IPS DF 6.9 (cell line): Measurements from ENCODE around the gene ZIC4.

Source experiments
- DNase-seq: peaks from one replicate; pipeline ENCODE4 v3.0.0-alpha.2; 2013; ENCODE audit warnings: low read depth, low spot score
- H3K27ac ChIP-seq: one replicate; pipeline ENCODE4 v1.5.1; 2013; ENCODE audit warnings: low read length, control low read depth
- H3K27me3 ChIP-seq: 2 replicates; pipeline ENCODE4 v1.6.1; 2013; ENCODE audit warnings: mild to moderate bottlenecking, low read length; ENCODE audit not compliant: control insufficient read depth, insufficient read depth
- H3K36me3 ChIP-seq: 2 replicates; pipeline ENCODE4 v1.6.1; 2013; ENCODE audit warnings: low read length; ENCODE audit not compliant: control insufficient read depth, insufficient read depth
- H3K4me1 ChIP-seq: 2 replicates; pipeline ENCODE4 v1.6.1; 2013; ENCODE audit warnings: low read length; ENCODE audit not compliant: control insufficient read depth, insufficient read depth
- H3K4me3 ChIP-seq: 2 replicates; pipeline ENCODE4 v1.5.1; 2013; ENCODE audit warnings: mild to moderate bottlenecking, low read length
- H3K9me3 ChIP-seq: 2 replicates; pipeline ENCODE4 v1.6.1; 2013; ENCODE audit warnings: low read length, inconsistent platforms; ENCODE audit not compliant: control insufficient read depth, insufficient read depth
- WGBS: extraction: QIAGEN DNeasy Blood & Tissue Kit; methylation state at CpG from one replicate; pipeline ENCODE4 v1.1.7; 2013; ENCODE audit warnings: mixed read lengths, missing lambda C conversion rate; ENCODE audit not compliant: insufficient read length, insufficient coverage; 5-methylcytosine and 5-hydroxymethylcytosine counted together

Gene ZIC4

DNA sequence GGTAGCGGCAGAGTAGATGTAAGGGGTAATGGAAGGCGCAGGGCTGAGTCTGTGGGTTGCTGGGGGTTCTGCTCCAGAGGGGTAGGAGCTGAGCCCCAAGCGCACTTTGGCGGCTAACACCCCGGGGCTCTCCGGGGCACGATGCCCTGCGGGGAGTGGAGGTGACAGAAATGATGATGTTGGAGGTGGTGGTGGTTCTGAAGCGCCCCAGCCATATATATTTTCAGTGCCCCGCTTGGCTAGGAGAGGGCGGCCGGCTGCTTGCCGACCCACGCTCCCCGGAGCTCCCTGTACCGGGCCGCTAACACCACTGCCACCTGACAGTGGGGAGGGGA, 9.7 kb downstream of the ZIC4 start:
- no peak overlapping the region; the same call in 1 of the 2 replicates for H3K4me3 ChIP-seq
- no CpG with 5 or more reads among the region's 17 CpGs for WGBS
- DNase-seq = no peak
- no peaks in the 10 kb centered on the region for H3K9me3 ChIP-seq
- no peaks in the 10 kb centered on the region for H3K36me3 ChIP-seq
- H3K27me3 ChIP-seq = peaks cover 51% of the 10 kb centered on the region
- H3K4me1 ChIP-seq = peaks cover 16% of the 10 kb centered on the region
- no peak overlapping the region for H3K27ac ChIP-seq

DNA sequence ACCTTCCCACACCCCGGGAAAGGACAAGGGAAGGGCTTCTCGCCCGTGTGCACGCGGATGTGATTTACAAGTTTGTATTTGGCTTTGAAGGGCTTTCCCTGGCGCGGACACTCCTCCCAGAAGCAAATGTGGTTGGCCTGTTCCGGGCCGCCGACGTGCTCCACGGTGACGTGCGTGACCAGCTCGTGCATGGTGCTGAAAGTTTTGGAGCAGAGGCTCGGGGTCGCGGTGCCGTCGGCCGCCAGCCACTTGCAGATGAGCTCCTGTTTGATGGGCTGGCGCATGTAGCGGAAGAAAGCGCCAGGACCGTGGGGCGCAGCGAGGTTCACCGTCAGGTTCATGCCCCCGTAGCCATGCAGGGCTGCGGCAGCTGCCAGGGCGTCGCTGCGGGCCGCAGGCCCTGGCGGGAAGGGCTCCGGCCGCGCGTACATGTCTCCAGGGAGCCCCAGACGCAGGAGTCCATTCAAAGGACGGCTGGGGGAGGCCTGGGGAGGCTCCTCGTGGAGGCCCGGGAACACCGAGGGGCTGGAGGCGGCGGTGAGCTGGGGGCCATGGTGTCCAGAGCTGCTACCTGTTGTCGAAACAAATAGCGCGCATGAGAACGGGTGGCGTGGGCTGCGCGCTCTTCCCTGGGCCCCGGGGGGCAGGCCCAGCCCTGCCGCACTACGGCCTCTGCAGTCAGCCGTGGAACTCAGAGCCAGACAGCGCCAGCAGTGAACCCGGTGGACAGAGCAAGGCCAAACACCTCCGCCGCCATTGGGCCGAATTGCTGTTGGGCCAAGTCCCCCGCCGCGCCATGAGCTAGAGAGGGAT, 10.2 kb downstream of the ZIC4 start:
- DNase-seq = no peak

DNA sequence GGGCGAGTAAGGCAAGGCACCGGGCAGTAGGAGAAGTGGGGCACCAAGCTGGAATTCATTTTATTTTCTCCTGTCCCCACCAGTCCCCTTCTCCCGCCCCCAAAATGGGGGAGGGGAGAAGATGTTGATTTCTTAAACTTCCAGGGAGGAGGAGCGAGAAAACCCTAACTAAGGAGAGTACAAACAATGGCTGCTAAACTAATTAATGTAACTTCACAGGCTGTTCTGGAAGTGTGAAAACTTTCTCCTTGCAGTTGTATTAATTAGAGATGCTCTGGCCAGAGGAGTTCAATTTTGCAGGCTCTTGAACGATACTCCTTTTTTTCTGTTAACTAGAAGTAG, 11.5 kb downstream of the ZIC4 start:
- Histone ChIP-seq H3K4me1 (peaks cover 20% of the 10 kb centered on the region), H3K4me3 (no peak overlapping the region), H3K36me3 (no peaks in the 10 kb centered on the region), H3K27me3 (peaks cover 69% of the 10 kb centered on the region), H3K27ac (no peak overlapping the region), H3K9me3 (no peaks in the 10 kb centered on the region)
- no CpG with 5 or more reads among the region's 5 CpGs for WGBS
- DNase-seq = no peak

More for the DNA sequence above, 10.2 kb downstream of the ZIC4 start:
- Histone ChIP-seq H3K9me3 (no peaks in the 10 kb centered on the region), H3K4me1 (peaks cover 16% of the 10 kb centered on the region), H3K36me3 (no peaks in the 10 kb centered on the region), H3K27me3 (peaks cover 56% of the 10 kb centered on the region), H3K27ac (no peak overlapping the region), H3K4me3 (no peak overlapping the region; the same call in 1 of the 2 replicates)
- WGBS = no CpG with 5 or more reads among the region's 65 CpGs

DNA sequence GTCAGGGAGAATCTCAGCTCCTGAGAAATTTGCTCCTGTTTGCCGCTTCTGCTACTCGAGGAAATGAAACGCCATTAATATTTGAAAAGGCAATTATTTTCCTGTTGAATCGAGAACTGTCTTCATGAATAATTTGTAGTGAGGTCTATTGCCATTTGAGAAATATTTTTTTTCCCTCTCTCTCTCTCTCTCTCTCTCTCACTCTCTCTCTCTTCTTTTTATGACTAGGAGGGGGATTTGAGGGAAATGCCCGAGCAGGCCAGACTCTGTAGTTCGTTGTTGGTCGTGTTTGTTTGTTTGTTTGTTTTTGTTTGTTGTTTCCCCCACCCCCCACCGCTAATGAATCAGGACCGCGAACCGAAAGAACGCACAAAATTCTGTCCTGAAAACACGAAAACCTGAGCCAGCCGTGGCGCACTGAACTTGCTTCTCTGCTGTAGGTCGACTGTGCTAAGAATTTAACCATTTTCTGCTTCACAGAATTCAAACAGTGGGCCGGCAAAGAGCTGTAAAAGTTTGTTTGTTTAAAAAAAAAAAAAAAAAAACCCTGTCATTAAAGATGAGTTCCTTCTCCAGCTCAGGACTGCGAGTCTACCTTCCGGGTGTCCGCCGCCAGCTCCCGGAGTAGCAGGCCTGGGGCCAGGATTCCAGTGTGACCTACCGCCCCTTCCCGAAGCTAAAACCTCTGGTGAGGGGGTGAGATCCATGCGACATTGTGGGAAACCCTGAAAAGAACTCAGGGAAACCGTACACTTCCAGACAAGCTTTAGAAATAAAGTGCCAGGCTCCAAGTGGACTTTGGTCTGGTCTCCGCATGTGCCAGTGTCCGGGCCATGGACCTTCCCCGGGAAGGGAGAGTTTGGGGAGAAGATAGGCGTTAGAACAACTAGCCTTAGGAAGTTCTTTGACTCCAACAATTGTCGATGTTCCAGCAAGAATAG, 12.1 kb downstream of the ZIC4 start:
- Histone ChIP-seq H3K4me3 (peak overlapping the region; percentile 34; the same call in 1 of the 2 replicates), H3K27me3 (peaks cover 73% of the 10 kb centered on the region), H3K27ac (no peak overlapping the region), H3K4me1 (peaks cover 20% of the 10 kb centered on the region), H3K9me3 (no peaks in the 10 kb centered on the region), H3K36me3 (no peaks in the 10 kb centered on the region)
- WGBS = no CpG with 5 or more reads among the region's 31 CpGs
- DNase-seq = no peak

DNA sequence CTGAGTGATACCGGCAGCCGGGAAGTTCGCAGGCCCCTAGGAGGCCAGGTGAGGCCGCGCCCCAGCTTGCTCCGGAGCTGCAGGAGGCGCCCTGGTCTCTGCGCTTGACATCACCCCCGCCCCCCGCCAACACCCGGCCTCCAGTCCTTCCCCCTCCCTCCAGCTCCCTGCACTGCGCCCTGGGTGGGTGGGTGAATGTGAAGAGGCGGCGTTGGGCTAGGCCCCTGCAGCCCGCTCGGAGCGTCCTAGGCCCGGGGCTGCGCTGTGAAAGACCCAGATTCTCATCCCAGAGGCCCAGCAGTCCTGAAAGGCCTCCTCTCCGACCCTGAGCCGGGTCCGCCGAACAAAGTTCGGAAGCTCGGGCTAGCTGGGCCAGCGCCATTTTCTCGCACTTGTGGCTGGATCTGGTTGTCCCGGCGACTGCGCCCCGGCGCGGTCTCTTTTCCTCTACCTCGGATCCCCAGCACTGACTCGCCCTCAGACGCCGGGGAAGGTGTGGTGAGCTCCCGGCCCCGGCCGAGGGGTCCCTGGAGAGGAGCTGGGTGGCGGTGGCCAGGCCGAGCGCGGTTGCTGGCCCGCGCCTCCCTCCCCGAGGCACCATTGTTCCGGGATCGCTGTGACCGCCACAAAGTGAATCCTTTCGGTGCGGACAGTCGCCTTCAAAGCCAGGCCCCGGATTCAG, 12.9 kb downstream of the ZIC4 start:
- peak overlapping the region; percentile 34; the same call in 1 of the 2 replicates for H3K4me3 ChIP-seq
- DNase-seq = no peak
- no CpG with 5 or more reads among the region's 54 CpGs for WGBS
- H3K4me1 ChIP-seq = peaks cover 18% of the 10 kb centered on the region
- no peaks in the 10 kb centered on the region for H3K9me3 ChIP-seq
- H3K27ac ChIP-seq = no peak overlapping the region
- H3K36me3 ChIP-seq = no peaks in the 10 kb centered on the region
- H3K27me3 ChIP-seq = peaks cover 77% of the 10 kb centered on the region

DNA sequence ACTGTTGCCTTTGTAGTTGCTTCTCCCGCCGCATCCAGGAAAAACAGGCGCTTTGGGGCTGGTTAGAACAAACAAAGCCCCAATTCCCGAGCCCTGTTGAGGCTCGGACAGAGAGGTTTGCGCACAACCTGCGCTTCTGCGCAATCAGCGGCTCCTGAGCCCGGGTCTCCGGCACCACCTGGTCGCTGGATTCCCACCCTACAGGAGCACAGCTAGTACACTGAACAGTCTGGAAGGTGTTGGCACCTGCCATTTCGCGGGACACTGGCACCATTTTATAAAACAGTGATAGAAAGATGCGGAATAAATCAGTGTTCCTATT, 13.8 kb downstream of the ZIC4 start:
- H3K27me3 ChIP-seq = peaks cover 78% of the 10 kb centered on the region
- H3K27ac ChIP-seq = no peak overlapping the region
- no peaks in the 10 kb centered on the region for H3K36me3 ChIP-seq
- H3K4me1 ChIP-seq = peaks cover 16% of the 10 kb centered on the region
- H3K9me3 ChIP-seq = no peaks in the 10 kb centered on the region
- peak overlapping the region; percentile 19; the same call in 1 of the 2 replicates for H3K4me3 ChIP-seq
- no CpG with 5 or more reads among the region's 15 CpGs for WGBS
- DNase-seq = no peak

DNA sequence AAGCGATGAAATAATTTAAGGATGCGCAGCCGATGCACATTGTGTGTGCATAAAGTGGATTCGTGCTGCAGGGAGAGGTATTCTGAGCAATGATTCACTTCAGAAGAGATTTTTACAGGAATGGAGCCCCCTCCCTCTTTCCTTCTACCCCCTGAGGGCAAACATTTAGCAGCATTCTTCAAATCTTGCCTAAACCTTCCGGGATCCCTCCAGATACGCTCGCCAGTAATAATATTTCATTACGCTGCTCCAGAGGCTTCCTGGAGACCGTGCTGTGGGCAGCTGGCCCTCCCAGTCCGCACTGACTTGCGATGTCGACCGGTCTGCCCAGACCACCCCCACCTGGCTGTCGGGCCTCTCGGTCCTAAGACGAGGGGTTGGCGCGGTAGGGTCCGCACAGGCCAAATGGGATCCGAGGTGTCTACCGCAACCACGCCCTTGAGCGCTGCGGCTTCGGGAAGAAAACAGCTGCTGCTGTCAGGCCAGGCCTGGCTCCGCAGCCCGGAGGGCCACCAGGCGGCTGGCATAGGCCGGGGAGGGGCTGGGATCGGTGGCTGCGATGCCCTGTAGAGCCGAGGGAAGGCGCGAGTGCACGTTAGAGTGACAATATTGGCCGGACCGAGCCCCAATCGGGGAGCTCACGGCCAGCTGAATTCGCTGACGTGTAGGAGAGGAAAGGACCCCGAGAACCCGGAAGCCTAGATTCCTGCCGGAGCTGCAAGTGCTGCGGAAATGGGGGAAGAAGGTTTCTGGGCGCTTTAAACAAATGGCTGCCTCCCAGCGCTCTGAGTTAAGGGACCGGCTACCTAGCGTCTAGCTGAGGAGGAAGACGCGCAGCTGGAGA, 14.3 kb downstream of the ZIC4 start:
- H3K36me3 ChIP-seq = no peaks in the 10 kb centered on the region
- no peaks in the 10 kb centered on the region for H3K9me3 ChIP-seq
- H3K27ac ChIP-seq = no peak overlapping the region
- H3K4me1 ChIP-seq = peaks cover 16% of the 10 kb centered on the region
- WGBS = no CpG with 5 or more reads among the region's 51 CpGs
- peaks cover 81% of the 10 kb centered on the region for H3K27me3 ChIP-seq
- peak overlapping the region; percentile 19; the same call in 1 of the 2 replicates for H3K4me3 ChIP-seq
- DNase-seq = no peak

DNA sequence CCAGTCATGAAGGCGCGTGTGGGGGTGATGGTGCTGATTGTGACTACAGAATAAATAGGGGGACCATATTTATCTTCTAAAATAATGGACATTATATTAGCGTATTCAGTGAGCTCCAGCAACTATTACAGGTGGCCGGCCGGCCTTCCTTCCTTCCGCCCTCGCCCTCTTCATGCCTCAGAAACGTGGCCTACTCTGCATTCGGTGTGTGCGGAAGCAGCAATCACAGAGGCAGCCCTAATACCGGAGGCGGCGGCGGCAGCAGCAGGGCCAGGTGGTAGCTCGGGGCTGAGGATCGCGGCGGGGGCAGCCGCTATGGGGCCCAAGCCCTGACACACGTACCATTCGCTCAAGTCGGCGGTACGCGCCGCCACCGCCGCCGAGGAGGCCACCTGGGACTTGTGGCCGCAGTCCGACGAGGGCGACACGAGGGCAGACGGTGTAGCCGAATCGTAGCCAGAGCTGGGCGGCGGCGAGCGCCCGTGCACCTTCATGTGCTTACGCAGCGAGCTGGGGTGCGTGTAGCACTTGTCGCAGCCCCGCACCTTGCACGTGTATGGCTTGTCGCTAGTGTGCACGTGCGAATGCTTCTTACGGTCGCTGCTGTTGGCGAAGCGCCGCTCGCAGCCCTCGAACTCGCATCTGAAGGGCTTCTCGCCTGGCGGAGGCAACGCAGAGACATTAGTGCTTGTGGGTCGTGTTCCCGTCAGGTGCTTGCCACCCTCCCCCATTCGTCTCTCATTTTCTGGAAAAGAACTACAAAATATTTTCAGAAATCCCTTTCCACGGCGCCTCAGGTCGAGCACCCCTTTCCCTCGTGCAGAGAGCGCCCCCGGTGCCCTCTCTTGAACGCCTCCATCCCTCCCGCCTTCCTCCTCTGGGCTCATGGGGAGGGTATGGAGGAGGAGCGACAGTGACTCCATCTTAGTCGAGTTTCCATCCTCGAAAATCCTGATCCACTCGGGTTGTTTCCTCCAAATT, 15.5 kb downstream of the ZIC4 start:
- no peak for DNase-seq
- Histone ChIP-seq H3K36me3 (no peaks in the 10 kb centered on the region), H3K4me3 (no peak overlapping the region; the same call in 1 of the 2 replicates), H3K27me3 (peaks cover 80% of the 10 kb centered on the region), H3K27ac (no peak overlapping the region), H3K4me1 (peaks cover 10% of the 10 kb centered on the region), H3K9me3 (no peaks in the 10 kb centered on the region)
- WGBS = no CpG with 5 or more reads among the region's 77 CpGs

DNA sequence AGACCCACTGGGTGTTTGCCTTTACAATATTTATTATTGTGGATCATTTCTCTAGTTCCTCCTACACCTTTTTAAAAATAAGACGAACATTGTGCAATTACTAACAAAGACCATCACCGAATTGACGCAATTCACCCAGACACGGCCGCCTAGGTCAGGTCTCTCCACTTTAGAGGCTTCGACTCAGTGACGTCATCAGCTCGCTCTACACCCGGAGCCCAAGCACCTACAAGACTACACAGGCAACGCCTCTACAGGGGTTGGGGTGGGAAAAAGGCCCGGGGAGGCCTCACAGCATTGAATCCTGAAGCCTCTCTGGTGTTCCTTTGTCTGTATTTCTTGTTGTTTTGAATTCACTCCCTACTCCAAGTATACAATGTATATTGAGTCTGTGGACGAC, 16.6 kb downstream of the ZIC4 start:
- H3K4me3 ChIP-seq = no peak overlapping the region
- H3K27me3 ChIP-seq = peaks cover 79% of the 10 kb centered on the region
- H3K4me1 ChIP-seq = peaks cover 10% of the 10 kb centered on the region
- no CpG with 5 or more reads among the region's 12 CpGs for WGBS
- no peak for DNase-seq
- no peaks in the 10 kb centered on the region for H3K36me3 ChIP-seq
- H3K9me3 ChIP-seq = no peaks in the 10 kb centered on the region
- H3K27ac ChIP-seq = no peak overlapping the region
